GM12872 (cell line): ENCODE measurements around the gene FBXL13.

Experiments
- TF ChIP-seq, protein P1 (sequence below): IDR thresholded peaks from 3 replicates; pipeline ENCODE4 v1.5.1; 2011; ENCODE audit warnings: low read depth, mild to moderate bottlenecking, low read length, moderate library complexity; ENCODE audit not compliant: insufficient read depth

The FBXL13 gene

DNA sequence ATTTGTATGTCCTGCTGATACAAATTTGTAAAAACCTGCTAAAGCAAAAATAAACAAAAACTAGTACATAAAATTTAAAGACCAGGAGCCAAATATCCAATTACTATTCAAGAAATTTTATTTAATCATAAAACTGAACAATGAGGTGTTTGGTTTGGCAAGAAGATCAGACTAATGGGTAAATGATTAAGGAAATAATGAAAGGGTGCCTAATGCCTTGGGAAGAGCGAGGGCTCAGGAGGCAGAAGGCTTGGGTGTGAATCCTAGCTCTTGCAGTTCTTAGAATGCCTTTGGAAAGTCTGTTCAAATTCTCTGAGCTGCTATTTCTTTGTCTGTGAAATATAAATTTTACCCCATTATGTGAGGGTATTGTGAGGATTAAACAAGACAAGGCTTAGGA, 41.9 kb upstream of the FBXL13 start:
- TF ChIP-seq, protein P1, sequence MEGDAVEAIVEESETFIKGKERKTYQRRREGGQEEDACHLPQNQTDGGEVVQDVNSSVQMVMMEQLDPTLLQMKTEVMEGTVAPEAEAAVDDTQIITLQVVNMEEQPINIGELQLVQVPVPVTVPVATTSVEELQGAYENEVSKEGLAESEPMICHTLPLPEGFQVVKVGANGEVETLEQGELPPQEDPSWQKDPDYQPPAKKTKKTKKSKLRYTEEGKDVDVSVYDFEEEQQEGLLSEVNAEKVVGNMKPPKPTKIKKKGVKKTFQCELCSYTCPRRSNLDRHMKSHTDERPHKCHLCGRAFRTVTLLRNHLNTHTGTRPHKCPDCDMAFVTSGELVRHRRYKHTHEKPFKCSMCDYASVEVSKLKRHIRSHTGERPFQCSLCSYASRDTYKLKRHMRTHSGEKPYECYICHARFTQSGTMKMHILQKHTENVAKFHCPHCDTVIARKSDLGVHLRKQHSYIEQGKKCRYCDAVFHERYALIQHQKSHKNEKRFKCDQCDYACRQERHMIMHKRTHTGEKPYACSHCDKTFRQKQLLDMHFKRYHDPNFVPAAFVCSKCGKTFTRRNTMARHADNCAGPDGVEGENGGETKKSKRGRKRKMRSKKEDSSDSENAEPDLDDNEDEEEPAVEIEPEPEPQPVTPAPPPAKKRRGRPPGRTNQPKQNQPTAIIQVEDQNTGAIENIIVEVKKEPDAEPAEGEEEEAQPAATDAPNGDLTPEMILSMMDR = no peak

DNA sequence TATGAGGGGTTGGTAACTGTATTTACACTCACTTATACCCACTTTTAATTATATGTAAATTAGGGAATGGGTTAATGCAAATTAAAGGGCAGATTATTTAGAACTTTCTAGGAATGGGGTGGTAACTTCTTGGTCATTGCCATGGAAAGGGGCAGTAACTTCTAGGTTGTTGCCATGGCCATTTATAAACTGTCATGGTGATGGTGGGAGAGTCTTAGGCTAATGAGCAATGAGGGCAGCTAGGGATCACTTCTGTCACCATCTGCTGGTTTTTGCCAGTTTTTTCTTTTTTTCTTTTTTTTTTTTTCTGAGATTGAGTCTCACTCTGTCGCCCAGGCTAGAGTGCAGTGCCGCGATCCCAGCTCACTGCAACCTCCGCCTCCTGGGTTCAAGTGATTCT, 41.2 kb upstream of the FBXL13 start:
- TF ChIP-seq, protein P1 = no peak

DNA sequence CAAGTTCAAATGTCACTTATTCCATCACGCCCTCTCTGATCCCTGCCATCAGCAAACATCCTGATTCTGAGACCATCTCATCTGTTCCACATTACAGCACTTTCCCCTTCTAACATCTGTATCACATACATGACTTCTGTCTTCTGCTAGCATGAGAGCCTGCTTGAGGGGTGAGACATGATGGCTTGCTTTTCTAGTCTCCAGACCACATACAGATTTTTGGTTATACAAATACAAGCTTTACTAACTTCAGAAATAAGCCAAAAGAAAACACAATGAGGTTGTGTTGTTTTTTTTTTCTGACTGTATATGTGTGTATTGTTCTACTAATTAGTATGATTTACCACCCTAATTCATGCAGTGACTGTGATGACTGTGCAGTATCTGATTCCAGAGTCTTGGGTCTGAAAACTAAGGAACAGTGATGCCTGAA, 40.0 kb upstream of the FBXL13 start:
- TF ChIP-seq, protein P1 = no peak

DNA sequence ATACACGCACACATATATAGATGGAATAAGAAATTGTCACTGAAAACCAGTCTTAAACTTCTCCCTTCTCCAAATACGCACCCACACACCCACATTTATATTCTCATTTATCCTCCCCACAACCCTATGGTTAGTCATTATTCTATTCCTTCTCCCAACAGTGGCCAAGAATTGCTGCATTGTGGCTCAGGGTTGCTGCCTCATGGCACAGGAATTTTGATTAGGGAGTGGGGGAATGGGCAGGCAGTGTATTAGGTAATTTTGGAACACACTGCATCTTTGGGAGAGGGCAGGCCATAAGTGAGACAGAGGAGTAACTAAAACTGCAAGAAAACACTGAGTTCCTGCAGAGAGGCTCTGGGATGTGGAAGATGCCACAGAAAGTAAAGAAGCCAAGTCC, 38.6 kb upstream of the FBXL13 start:
- TF ChIP-seq, protein P1 = no peak

DNA sequence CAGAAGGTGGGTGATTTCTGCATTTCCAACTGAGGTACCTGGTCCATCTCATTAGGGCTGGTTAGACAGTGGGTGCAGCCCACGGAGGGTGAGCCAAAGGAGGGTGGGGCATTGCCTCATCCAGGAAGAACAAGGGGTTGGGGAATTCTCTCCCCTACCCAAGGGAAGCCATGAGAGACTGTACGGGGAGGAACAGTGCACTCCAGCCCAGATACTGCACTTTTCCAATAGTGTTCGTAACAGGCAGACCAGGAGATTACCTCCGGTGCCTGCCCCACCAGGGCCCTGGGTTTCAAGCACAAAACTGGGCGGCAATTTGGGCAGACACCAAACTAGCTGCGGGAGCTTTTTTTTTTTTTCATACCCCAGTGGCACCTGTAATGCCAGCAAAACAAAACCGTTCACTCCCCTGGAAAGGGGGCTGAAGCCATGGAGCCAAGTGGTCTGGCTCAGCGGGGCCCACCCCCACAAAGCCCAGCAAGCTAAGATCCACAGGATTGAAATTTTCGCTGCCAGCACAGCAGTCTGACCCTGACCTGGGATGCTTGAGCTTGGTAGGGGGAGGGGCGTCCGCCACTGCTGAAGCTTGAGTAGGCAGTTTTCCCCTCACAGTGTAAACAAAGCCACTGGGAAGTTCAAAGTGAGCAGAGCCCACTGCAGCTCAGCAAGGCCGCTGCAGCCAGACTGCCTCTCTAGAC, 31.6 kb upstream of the FBXL13 start:
- TF ChIP-seq, protein P1 = no peak

DNA sequence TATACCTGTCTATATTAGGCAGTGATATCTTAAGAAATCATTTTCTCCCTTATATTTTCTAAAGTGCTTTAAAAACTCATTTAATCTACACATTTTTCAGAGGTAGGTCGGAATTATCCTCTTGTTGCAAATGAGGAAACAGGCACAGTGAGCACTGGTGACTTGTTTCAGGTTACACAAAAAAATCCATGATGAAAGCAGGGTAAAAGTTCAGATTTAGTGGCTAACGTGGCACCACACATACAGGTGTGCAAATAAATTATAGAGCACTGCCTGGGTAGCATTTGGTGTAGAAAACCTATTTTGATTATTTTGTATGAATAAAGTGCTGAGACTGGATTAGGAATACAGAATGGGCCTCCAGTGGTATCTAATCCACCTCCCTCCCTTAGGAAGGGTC, 26.9 kb upstream of the FBXL13 start:
- TF ChIP-seq, protein P1 = no peak

DNA sequence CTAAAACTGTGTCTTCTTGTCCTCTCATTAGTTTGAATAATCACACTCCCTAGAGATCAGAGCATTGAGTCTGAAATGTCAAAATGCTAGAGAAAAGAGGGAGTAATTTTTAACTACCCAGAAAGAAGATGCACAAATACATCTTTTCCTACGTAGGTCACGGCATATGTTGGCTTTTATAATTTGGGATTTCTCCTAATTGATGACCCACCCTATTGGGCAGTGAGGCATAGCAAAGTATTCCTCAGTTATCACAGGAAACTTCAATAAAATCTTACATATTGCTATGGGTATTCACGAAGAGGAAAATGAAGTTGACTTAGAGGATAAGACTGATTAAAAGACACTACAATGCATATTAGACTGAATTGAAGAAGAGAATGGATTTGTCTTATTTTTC, 25.8 kb upstream of the FBXL13 start:
- TF ChIP-seq, protein P1 = no peak
